Measurements from ENCODE around the gene KAZN.
A peak's percentile ranks its signal among the peaks of the same experiment; 100 is the strongest.

- TF ChIP-seq GATA2 (IDR thresholded peaks at IDR 0.05; ENCODE audit: low read depth, low read length) (peak; percentile 12; the same call in 1 of the 2 replicates), GATA3 (IDR thresholded peaks at IDR 0.05; ENCODE audit: low read depth, low read length) (no peak)
Observed at GRCh38 chr1:14968251-14968851, 369.9 kb downstream of the KAZN start.

Data from SH-SY5Y (cell line).